ENCODE measurements around the gene SMIM23.

- TF ChIP-seq CTCF (IDR thresholded peaks at IDR 0.05): no peak
- TF ChIP-seq POLR2AphosphoS5 (IDR thresholded peaks at IDR 0.05): no peak
Measured at GRCh38 chr5:171745602-171746001, 40.0 kb upstream of the SMIM23 start.

All from breast epithelium (tissue), 3 donors.